ENCODE results near the gene CENATAC.

DNA sequence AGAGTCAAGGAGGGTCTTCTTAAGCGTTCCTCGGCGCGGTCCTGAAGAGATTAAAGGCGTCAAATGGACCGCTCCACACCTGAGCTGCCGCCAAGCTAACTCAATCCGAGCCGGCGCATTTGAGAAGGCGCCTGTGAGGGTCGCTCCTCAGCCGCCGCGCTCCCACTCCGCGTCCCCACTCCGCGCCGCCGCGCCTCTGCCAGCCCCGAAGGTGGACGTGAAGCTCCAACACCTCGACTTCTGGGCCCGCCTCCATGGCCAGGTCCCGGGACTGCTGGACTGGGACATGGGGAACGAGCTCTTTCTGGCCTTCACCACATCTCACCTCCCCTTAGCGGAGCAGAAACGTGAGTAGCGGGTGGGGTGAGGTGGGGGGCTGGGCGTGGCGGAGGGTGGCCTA, 26.3 kb upstream of the CENATAC start, which contains the start of gene FOXR1:
- TF ChIP-seq, protein P1, sequence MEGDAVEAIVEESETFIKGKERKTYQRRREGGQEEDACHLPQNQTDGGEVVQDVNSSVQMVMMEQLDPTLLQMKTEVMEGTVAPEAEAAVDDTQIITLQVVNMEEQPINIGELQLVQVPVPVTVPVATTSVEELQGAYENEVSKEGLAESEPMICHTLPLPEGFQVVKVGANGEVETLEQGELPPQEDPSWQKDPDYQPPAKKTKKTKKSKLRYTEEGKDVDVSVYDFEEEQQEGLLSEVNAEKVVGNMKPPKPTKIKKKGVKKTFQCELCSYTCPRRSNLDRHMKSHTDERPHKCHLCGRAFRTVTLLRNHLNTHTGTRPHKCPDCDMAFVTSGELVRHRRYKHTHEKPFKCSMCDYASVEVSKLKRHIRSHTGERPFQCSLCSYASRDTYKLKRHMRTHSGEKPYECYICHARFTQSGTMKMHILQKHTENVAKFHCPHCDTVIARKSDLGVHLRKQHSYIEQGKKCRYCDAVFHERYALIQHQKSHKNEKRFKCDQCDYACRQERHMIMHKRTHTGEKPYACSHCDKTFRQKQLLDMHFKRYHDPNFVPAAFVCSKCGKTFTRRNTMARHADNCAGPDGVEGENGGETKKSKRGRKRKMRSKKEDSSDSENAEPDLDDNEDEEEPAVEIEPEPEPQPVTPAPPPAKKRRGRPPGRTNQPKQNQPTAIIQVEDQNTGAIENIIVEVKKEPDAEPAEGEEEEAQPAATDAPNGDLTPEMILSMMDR (conservative IDR thresholded peaks at IDR 0.05; ENCODE audit: low read depth, low read length): no peak
- TF ChIP-seq EZH2phosphoT487 (IDR thresholded peaks at IDR 0.05; ENCODE audit: borderline replicate concordance, low read length): no peak

All from PC-3 (cell line).